HL-60 (cell line): ENCODE measurements around the gene TMBIM6.

ENCODE experiments used
- GABPA ChIP-seq: IDR thresholded peaks from 2 replicates; pipeline ENCODE4 v1.6.1; 2012; ENCODE audit warnings: low read depth
- POLR2AphosphoS5 ChIP-seq: IDR thresholded peaks from 2 replicates; pipeline ENCODE4 v1.6.1; 2012; ENCODE audit warnings: low read depth
- SPI1 ChIP-seq: IDR thresholded peaks from 2 replicates; pipeline ENCODE4 v1.6.1; 2012; ENCODE audit warnings: low read depth, mild to moderate bottlenecking, borderline replicate concordance
- TF ChIP-seq, protein P1 (sequence below): IDR thresholded peaks from one replicate; pipeline ENCODE4 v1.5.1; 2011; ENCODE audit warnings: low read length, control low read depth, inconsistent platforms; ENCODE audit not compliant: insufficient read depth

DNA sequence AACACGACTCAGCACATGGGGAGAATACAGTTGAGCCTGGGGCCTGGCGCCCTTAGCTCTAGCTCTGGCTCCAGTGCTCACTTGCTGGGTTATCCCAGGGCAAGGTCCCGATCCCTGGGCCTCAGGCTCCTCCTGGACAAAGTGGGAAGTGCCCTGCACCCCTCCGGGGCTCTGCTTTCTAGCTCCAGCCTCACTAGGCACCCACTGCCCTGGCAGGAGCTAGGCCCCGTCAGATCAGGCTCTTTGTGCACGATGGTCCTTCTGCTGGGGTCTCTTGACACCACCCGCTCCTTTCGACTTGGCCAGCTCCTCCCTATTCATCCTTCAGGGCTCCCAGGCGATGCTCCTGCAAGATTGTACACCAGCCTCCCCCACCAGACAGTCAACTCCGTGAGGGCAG is 63.5 kb downstream of the TMBIM6 start:
- TF ChIP-seq POLR2AphosphoS5 (no peak), SPI1 (no peak), GABPA (no peak)
- TF ChIP-seq, protein P1, sequence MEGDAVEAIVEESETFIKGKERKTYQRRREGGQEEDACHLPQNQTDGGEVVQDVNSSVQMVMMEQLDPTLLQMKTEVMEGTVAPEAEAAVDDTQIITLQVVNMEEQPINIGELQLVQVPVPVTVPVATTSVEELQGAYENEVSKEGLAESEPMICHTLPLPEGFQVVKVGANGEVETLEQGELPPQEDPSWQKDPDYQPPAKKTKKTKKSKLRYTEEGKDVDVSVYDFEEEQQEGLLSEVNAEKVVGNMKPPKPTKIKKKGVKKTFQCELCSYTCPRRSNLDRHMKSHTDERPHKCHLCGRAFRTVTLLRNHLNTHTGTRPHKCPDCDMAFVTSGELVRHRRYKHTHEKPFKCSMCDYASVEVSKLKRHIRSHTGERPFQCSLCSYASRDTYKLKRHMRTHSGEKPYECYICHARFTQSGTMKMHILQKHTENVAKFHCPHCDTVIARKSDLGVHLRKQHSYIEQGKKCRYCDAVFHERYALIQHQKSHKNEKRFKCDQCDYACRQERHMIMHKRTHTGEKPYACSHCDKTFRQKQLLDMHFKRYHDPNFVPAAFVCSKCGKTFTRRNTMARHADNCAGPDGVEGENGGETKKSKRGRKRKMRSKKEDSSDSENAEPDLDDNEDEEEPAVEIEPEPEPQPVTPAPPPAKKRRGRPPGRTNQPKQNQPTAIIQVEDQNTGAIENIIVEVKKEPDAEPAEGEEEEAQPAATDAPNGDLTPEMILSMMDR, result no peak
